Measurements from ENCODE around the gene PITX1. TPM values are rescaled to one million over a fixed set of nuclear protein-coding genes. Genes with fewer than 3 reads are reported as not detected.

PITX1 gene
- total and polyA plus RNA-seq, 4 donors: 0.02 TPM; not detected in 3

- Histone ChIP-seq H3K4me1 (ENCODE audit: control insufficient read depth in 4 of 4, insufficient read depth in 4 of 4, low read length in 3 of 4) (no peaks in the 10 kb centered on the region), H3K27ac (ENCODE audit: low read depth in 1 of 2, low read length in 2 of 2) (no peak overlapping the region), H3K36me3 (ENCODE audit: control insufficient read depth in 4 of 4, insufficient read depth in 3 of 4, low read depth in 1 of 4, low read length in 3 of 4) (no peaks in the 10 kb centered on the region), H3K9ac (ENCODE audit: low read depth in 1 of 2, low read length in 2 of 2) (no peak overlapping the region), H3K4me3 (ENCODE audit: low read depth in 1 of 3, low read length in 3 of 3) (no peak overlapping the region), H3K27me3 (ENCODE audit: control insufficient read depth in 4 of 4, insufficient read depth in 4 of 4, low read length in 3 of 4) (peaks cover 0 to 2% (median under 1%) of the 10 kb centered on the region in 4 donors), H3K9me3 (ENCODE audit: control insufficient read depth in 4 of 4, low read length in 3 of 4) (no peaks in the 10 kb centered on the region)
- WGBS: 91% methylated on average over 6 of the region's 6 CpGs
- TF ChIP-seq FOXA2 (IDR thresholded peaks at IDR 0.05) (no peak), NR2F2 (IDR thresholded peaks at IDR 0.05) (no peak), YY1 (IDR thresholded peaks at IDR 0.05) (no peak), RAD21 (IDR thresholded peaks at IDR 0.05) (no peak), SP1 (IDR thresholded peaks at IDR 0.05) (no peak), RXRA (IDR thresholded peaks at IDR 0.05) (no peak)
- DNase-seq (ENCODE audit: low spot score): no peak
These were observed 27.0 kb upstream of the PITX1 start for GRCh38 chr5:135061001-135061400.

- H3K27me3 ChIP-seq (ENCODE audit: control insufficient read depth in 4 of 4, insufficient read depth in 4 of 4, low read length in 3 of 4): peaks cover 0 to 2% (median under 1%) of the 10 kb centered on the region in 4 donors
These were observed 26.0 kb upstream of the PITX1 start for GRCh38 chr5:135060021-135060420.

More at GRCh38 chr5:135060021-135060420, 26.0 kb upstream of the PITX1 start:
- TF ChIP-seq, protein P1, sequence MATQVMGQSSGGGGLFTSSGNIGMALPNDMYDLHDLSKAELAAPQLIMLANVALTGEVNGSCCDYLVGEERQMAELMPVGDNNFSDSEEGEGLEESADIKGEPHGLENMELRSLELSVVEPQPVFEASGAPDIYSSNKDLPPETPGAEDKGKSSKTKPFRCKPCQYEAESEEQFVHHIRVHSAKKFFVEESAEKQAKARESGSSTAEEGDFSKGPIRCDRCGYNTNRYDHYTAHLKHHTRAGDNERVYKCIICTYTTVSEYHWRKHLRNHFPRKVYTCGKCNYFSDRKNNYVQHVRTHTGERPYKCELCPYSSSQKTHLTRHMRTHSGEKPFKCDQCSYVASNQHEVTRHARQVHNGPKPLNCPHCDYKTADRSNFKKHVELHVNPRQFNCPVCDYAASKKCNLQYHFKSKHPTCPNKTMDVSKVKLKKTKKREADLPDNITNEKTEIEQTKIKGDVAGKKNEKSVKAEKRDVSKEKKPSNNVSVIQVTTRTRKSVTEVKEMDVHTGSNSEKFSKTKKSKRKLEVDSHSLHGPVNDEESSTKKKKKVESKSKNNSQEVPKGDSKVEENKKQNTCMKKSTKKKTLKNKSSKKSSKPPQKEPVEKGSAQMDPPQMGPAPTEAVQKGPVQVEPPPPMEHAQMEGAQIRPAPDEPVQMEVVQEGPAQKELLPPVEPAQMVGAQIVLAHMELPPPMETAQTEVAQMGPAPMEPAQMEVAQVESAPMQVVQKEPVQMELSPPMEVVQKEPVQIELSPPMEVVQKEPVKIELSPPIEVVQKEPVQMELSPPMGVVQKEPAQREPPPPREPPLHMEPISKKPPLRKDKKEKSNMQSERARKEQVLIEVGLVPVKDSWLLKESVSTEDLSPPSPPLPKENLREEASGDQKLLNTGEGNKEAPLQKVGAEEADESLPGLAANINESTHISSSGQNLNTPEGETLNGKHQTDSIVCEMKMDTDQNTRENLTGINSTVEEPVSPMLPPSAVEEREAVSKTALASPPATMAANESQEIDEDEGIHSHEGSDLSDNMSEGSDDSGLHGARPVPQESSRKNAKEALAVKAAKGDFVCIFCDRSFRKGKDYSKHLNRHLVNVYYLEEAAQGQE (IDR thresholded peaks at IDR 0.05): no peak
- TF ChIP-seq, protein P2, sequence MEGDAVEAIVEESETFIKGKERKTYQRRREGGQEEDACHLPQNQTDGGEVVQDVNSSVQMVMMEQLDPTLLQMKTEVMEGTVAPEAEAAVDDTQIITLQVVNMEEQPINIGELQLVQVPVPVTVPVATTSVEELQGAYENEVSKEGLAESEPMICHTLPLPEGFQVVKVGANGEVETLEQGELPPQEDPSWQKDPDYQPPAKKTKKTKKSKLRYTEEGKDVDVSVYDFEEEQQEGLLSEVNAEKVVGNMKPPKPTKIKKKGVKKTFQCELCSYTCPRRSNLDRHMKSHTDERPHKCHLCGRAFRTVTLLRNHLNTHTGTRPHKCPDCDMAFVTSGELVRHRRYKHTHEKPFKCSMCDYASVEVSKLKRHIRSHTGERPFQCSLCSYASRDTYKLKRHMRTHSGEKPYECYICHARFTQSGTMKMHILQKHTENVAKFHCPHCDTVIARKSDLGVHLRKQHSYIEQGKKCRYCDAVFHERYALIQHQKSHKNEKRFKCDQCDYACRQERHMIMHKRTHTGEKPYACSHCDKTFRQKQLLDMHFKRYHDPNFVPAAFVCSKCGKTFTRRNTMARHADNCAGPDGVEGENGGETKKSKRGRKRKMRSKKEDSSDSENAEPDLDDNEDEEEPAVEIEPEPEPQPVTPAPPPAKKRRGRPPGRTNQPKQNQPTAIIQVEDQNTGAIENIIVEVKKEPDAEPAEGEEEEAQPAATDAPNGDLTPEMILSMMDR (IDR thresholded peaks at IDR 0.05; ENCODE audit: low read depth, low read length, missing input control): no peak
- no peak for TF ChIP-seq YY1 (IDR thresholded peaks at IDR 0.05)
- no peak for TF ChIP-seq TAF1 (conservative IDR thresholded peaks at IDR 0.05)
- no peak for TF ChIP-seq ATF3 (IDR thresholded peaks at IDR 0.05)
- TF ChIP-seq, protein P3, sequence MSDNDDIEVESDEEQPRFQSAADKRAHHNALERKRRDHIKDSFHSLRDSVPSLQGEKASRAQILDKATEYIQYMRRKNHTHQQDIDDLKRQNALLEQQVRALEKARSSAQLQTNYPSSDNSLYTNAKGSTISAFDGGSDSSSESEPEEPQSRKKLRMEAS (IDR thresholded peaks at IDR 0.05): no peak
- no peak for TF ChIP-seq RXRA (IDR thresholded peaks at IDR 0.05)
- WGBS: 84% methylated on average over 3 of the region's 3 CpGs
- Histone ChIP-seq H3K4me3 (ENCODE audit: low read depth in 1 of 3, low read length in 3 of 3) (no peak overlapping the region), H3K36me3 (ENCODE audit: control insufficient read depth in 4 of 4, insufficient read depth in 3 of 4, low read depth in 1 of 4, low read length in 3 of 4) (no peaks in the 10 kb centered on the region), H3K9me3 (ENCODE audit: control insufficient read depth in 4 of 4, low read length in 3 of 4) (no peaks in the 10 kb centered on the region), H3K9ac (ENCODE audit: low read depth in 1 of 2, low read length in 2 of 2) (no peak overlapping the region), H3K27ac (ENCODE audit: low read depth in 1 of 2, low read length in 2 of 2) (no peak overlapping the region), H3K4me1 (ENCODE audit: control insufficient read depth in 4 of 4, insufficient read depth in 4 of 4, low read length in 3 of 4) (no peaks in the 10 kb centered on the region)
- no peak for DNase-seq (ENCODE audit: low spot score)

All from liver (tissue), 9 donors.